Subcutaneous adipose tissue (tissue), 4 donors: ENCODE data around the gene DHX58. TPM values are rescaled to one million over a fixed set of nuclear protein-coding genes. Genes with fewer than 3 reads are reported as not detected.

Experiments used
- total RNA-seq, 4 donors: library from RNA; depleted of rRNA; stranded (reverse); fragments of >200 nt; gene quantifications; one replicate each; pipeline ENCODE4 v1.1.0, GENCODE V29; 2016
- TF ChIP-seq, protein P1 (sequence below): fragments of 450-650 bp; IDR thresholded peaks from one replicate; pipeline ENCODE4 v1.5.1; 2016; ENCODE audit warnings: low read depth, mild to moderate bottlenecking, control low read depth, antibody characterized with exemption, moderate library complexity

Gene DHX58
- total RNA-seq, 4 donors from 2014 or later = 4.7 to 17.1 (median 13.5) TPM

DNA sequence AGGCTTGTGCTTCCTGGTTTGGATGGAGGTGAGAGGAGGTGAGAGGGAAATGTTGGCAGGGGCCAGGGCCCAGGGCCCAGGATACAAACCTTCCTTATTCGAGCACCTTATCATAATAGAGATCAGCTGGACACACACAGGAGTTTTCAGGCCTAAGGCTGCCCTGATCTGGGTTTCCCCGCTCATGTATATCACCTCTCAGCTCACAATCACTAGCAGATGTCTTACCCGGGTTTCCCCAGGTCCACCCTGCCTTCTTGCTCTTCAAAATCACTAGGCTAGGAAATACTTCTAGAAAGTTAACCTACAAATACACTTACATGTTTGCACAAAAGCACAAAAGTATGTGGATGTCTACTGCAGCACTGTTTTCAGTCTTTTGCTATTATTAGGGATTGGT, 14.3 kb upstream of the DHX58 start:
- TF ChIP-seq, protein P1, sequence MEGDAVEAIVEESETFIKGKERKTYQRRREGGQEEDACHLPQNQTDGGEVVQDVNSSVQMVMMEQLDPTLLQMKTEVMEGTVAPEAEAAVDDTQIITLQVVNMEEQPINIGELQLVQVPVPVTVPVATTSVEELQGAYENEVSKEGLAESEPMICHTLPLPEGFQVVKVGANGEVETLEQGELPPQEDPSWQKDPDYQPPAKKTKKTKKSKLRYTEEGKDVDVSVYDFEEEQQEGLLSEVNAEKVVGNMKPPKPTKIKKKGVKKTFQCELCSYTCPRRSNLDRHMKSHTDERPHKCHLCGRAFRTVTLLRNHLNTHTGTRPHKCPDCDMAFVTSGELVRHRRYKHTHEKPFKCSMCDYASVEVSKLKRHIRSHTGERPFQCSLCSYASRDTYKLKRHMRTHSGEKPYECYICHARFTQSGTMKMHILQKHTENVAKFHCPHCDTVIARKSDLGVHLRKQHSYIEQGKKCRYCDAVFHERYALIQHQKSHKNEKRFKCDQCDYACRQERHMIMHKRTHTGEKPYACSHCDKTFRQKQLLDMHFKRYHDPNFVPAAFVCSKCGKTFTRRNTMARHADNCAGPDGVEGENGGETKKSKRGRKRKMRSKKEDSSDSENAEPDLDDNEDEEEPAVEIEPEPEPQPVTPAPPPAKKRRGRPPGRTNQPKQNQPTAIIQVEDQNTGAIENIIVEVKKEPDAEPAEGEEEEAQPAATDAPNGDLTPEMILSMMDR = no peak

DNA sequence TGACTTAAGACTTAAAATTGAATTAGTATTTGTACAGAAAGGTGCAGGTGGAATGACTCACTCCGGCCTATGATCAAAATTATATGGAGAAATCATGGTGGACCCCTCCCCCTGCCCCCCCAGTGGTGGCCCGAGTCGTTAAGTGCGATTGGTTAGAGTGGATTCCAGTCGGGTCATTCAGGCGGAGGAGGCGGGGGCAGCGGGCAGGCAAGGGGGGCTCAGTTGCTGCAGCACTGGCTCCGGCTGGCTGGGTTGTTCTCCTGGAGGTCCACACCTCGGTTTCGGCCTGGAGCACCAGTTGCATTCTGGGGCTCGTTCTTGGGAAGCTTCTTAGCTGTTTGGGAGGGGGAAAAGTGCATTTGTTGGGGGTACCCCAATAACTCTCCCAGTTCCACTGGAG, 13.1 kb upstream of the DHX58 start:
- TF ChIP-seq, protein P1 = no peak

DNA sequence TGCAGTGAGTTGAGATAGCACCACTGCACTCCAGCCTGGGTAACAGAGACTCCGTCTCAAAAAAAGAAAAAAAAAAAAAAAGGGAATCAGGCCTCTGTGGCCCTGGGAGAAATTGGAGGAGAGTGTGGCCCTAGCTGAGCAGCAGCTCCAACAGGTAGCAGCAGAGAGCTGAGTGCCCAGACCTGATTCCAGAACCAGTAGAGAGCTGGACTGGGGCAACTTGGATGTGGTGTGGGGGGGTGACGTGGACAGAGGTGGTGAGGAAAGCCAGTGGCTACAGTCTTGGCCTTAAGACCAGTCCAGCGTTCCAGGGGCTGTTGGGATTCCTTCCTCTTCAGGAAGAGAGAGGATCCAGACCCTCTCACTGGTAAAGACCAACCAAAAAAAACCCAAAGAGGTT, 11.7 kb upstream of the DHX58 start:
- TF ChIP-seq, protein P1 = no peak

DNA sequence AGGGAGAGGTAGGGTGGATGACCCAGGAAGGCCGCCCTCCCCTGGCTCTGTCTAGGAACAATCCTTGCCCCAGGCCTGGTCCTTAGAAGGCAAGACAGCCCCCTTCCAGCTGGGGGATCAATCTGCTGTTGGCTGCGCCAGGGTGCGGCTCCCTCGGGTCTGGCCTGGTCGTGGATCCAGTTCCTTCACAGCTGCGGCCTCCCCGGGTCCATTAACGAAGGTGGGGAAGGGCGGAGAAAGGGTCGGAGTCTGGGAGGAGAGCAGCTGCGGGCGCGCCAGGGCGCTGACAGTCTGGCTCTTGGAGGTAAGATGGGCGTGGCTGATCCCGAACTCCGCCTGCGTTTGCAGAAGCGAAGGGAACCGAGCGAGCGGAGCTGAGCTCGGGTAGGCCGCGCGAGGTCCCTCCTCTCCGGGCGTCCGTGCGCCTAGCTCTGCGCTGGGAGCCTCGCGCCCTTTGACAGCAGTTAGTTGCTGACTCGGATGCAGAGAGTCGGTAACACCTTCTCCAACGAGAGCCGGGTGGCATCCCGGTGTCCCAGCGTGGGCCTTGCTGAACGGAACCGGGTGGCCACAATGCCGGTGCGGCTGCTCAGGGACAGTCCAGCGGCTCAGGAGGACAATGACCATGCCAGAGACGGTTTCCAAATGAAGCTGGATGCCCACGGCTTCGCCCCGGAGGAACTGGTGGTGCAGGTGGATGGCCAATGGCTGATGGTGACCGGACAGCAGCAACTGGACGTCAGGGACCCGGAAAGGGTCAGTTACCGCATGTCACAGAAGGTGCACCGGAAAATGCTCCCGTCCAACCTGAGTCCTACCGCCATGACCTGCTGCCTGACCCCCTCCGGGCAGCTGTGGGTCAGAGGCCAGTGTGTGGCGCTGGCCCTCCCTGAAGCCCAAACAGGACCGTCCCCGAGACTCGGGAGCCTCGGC, 10.1 kb upstream of the DHX58 start, which contains the start of gene HSPB9:
Gene HSPB9 (plus strand): TSS at position 434 of the 933 bp plus-strand sequence. CDS start 47 bp downstream, at position 481.
- TF ChIP-seq, protein P1 = no peak

DNA sequence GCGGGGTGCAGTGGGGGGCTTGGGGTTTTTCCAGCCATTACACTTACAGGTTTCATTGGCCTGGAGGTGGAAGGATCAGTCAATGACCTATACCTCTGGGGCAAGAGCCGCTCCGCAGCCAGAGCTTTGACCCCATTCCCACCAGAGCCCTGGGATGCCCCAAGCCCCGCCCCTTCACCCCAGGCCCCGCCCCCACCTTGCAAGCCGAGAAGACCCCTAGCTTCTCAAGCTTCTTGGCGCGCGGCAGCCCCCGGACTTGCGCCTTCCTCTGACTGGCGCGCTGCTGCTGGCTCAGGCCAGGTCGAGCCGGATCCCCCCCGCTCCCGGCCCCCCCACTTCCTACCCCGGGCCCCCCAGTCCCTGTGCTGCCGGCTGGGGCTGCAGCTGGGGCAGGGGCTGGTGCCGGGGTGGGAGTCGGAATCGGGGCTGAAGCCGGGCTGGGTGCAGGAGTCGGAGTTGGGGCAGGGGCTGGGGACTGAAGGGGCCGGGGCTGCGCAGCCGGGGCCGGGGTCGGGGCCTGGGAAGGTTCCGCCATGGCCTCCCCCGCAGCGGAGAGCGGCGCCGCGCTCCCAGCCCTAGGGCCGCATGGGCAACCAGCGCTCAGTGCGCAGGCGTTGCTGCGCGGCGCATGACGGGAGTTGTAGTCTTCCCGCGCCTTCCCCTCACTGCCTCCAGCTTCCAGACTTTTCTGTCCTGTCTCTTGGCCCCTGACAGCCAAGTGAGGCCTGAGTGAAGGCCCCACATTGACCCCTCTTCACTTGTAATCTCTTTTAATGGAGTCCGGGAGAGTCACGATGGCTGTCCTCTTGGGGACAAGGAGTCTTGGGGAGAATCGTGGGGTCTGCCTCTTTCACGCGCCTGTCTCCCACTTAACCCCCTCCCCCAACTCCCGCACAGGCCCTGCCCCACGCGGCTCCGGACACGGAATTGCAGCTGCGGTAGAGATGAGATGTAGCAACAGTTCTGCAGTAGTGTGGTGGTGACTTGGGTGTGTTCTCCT, 8.6 kb upstream of the DHX58 start, which contains the start of gene KAT2A:
Gene KAT2A (minus strand): TSS at position 598 of the 1,000 bp plus-strand sequence. CDS start 63 bp downstream, at position 535.
- TF ChIP-seq, protein P1 = no peak

DNA sequence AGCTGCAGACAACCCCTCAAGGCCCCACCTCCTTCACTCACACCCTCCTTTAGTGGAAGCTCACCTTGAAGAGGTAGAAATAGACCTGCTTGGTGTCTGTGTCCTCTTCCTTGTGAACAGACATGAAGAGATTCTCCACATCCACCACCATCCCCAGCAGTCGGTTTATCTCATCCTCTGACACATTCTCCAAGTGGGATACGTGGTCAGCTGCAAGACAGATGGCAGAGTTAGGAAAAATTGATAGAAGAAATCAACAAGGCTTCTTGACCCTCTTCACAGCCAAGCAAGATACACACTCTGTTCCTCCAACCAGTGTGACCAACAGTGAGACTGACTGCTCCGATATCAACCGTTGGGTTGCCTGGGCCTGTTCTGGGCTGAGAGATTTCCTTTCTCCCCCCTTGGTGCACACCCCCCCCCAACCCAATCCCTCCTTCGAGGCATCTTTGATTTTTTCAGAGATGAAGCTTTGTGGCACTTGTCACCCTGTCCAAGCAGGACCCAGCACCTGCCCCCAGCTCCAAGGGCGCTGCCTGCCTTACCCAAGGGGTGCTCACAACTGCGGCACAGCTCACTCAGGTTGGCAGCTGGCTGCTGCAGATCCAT, 7.8 kb upstream of the DHX58 start:
- TF ChIP-seq, protein P1 = no peak
